Frontal cortex (tissue), 4 donors: Measurements from ENCODE around the gene ADAM17. TPM values are rescaled to one million over a fixed set of nuclear protein-coding genes. Genes with fewer than 3 reads are reported as not detected.
"Not testable (repeated sequence)": the region's sequence is repeated elsewhere in the genome, so short reads cannot be mapped to it uniquely, and the experiment has no call there.

Experiments
- DNase-seq, 2 donors: peaks; one replicate each; pipeline ENCODE4 v3.0.0; 2012; ENCODE audit warnings: low spot score in 2 of 2
- FAIRE-seq: peaks from 2 replicates; lab custom pipeline; 2012; peaks lifted over from hg19 to GRCh38; lab: Jason Lieb, UNC
- total RNA-seq: library from RNA; depleted of rRNA; stranded (reverse); fragments of >200 nt; gene quantifications from one replicate; pipeline ENCODE4 v1.2.3, GENCODE V29; 2014
- donor health status: control.
- donor health status: control.
- donor health status: control.

Gene ADAM17
- total RNA-seq, 1 donor from 2014 or later: 33.8 TPM

DNA sequence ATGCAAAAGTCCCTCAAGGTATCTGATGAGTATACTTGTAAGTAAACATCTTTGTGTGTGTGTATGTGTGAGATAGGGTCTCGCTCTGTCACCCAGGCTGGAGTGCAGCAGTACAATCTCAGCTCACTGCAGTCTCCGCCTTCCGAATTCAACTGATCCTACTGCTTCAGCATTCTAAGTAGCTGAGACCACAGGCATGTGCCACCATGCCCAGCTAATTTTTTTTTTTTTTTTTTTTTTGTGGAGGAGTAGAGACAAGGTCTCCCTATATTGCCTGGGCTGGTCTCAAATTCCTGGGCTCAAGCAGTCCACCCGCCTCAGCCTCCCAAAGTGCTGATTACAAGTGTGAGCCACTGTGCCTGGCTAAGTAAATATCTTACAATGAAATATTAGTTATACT, 23.2 kb downstream of the ADAM17 start:
- FAIRE-seq: no peak
- DNase-seq: no peak

DNA sequence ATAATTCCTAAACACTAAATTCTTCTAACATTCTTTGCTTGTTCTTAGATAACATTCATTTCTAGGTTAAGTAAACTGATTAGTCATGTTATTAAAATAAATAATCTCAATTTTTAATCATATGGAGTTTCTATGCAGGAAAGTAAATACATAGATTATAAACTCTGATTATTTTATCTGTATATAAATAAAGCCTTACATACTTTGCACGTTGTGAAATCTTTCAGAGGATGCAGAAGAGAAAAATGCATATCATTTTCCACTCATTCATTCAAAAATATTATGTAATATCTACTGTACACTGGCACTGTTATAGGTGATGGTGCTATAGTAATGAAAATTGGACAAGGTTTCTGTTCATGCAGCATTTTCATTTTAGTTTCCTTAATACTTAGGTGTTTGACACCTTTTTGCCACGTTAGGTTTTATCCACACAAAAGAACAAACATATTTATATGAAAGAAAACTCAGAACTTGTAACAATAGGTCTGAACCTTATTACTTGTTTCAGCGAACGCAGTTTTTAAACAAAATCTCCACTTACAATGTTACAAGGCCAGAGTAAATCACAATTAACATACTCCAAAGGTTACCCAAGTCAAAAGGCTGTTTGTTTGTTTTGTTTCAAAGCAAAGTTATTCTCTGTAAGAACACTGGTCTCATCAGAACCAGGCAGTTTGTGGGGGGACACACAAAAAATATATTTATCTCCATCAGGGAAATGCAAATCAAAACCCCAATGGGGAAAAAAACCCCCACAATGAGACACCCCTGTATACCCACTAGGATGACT, 27.4 kb downstream of the ADAM17 start:
- FAIRE-seq (no peak), DNase-seq (no peak)

DNA sequence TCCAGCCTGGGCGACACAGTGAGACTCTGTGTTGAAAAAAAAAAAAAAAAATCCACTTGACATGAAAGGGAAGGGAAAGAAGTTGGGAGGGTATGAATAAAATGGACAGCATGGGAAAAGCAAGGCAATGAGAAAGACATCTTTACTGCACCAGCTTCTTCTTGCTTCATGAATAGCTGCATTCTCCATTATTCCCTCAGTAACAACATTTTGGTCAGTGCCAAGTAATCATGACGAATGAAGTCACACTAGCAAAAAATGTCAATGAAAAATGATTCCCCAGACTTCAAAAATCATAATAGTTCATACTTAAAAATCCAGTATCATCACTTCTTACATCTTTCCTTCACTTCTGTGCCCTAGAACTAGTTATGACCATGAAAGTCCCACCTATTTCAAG, 30.4 kb downstream of the ADAM17 start:
- FAIRE-seq: peak; percentile 34
- no peak for DNase-seq

DNA sequence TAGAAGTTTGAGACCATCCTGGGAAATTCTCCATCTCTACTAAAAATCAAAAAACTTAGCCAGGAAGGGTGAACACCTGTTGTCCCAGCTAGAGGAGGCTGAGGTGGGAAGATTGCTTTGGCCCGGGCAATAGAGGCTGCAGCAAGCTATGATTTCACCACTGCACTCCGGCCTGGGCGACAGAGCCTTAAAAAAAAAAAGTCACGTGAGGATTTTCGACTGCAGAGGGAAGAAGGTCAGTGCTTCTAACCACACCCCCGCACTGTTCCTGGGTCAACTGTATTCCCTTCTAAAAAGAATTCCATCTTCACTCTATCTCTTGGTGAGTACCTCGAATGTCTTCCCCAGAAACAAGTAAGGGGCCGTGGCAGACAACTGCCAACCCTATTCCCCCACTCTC, 31.3 kb downstream of the ADAM17 start:
- FAIRE-seq: no peak
- DNase-seq: no peak

DNA sequence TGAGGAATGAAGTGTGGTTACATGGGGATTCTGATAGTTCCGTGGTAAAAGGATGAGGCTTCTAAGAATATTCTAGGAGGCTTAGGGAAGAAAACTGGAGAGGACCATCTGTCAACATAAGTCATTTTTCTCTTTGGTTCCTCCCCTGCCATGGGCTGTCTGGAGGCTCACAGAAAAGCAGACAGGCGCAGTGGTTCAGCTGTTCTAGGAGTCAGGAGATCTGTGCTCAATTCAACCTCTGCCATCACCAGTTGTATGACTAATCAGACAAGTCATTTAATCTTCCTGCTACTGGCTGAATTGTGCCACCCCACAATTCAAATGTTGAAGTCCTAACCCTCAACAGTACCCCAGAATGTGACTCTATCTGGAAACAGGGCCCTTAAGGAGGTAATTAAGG, 36.4 kb downstream of the ADAM17 start:
- no peak for DNase-seq
- FAIRE-seq: no peak

DNA sequence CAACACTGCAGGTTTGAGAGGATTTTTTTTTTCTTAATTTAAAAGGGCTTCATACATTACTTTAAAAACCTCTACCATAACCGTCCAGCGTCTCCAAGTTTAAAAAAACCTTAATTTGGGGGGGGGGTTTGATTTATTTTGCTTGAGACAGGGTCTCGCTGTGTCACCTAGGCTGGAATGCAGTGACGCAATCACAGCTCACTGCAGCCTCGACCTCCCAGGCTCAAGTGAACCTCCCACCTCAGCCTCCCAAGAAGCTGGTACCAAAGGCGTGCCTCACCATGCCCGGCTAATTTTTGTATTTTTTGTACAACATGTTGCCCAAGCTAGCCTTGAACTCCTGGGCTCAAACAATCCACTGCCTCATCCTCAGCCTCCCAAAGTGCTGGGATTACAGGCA, 36.9 kb downstream of the ADAM17 start:
- no peak for FAIRE-seq

DNA sequence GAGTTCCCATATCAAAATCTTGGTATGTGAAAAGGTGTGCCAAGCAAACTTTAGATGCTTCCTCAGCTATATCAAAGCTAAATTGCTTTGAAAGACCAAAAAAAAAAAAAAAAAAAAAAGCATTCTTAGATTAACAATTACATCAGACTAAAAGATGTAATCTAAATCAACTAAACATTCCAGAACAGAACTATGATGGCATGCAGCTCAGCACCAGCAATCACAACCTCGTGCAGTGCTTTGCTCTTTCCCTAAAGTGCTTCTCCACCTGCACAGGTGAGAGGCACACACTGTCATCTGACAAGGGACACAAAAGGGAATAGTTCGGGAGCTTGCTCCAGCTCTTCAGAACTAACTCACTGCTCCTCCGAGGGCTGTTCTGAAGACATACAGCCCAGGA, 37.5 kb downstream of the ADAM17 start:
- DNase-seq (no peak), FAIRE-seq (no peak)

More for the DNA sequence above, 36.9 kb downstream of the ADAM17 start:
- DNase-seq: no peak

DNA sequence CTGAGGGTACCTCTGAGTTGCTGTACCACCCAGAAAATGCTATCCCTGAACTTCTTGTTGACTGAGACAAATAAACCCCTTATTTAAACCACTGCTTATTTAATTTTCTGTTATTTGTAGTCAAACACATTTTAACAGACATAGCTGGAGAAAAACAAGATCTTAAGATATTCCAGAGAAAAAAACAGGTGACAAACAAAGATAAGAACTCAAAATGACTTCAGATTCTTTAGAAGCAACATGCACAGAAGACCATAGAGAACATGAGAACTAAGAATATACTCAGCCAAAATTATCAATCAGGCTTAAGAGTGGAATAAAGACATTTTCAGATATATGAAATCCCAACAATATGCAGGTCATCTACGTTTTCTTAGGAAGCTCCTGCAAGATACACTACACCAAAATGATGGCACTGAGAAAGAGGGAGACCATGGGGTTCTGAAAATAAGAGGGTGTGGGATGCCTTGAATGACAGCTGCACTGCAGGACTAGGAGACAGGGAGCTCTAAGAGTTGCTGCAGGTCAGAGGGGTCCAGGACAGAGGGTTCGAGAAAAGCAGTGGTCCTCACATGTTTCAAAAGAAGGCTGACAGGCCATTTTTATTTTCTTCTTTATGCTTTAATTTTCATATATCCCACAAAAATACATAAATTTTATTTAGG, 38.4 kb downstream of the ADAM17 start:
- DNase-seq (no peak), FAIRE-seq (no peak)

DNA sequence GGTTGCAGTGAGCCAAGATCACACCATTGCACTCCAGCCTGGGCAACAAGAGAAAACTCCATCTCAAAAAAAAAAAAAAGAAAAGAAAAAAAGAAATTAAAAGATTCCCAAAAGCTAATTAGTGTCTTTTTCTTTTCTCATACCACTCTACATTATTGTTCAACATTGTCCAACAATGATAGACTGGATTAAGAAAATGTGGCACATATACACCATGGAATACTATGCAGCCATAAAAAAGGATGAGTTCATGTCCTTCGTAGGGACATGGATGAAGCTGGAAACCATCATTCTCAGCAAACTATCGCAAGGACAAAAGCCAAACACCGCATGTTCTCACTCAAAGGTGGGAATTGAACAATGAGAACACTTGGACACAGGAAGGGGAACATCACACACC, 41.7 kb downstream of the ADAM17 start:
- DNase-seq, FAIRE-seq: not testable (repeated sequence)

DNA sequence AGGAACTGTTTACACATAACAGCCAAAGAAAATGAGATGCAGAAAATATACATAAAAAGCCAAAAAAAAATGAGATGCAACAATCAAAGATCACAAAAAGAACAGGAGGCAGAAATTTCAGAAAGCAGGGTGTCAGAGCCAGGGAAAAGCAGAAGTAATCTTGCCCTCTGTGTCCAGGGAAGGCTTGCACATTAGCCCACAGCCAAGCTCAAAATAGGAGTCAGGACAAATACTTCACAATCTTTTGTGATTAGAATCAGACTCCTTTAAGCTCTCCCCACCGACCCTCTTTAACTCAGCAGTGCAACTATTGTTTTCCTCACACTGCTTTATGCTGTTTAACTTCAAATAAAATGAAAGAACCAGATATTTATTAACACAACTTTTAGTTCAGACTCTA, 46.7 kb downstream of the ADAM17 start:
- DNase-seq (no peak), FAIRE-seq (no peak)

DNA sequence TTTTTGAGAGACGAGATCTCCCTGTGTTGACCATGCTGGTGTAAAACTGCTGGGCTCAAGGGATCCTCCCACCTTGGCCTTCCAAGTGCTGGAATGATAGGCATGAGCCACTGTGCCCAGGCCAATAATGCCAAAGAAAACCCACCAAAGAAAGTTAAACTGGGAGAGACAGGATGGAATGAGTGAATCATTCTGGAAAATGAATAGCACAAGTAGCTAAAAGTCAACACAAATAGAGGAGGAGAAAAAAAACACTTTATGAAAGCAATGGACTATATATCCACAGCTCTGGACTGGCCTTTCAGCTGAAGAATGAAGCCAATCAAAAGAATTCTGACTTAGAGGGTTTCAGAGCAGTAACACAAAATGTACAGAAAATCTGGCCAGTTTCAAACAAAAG, 57.4 kb downstream of the ADAM17 start:
- FAIRE-seq (no peak), DNase-seq (no peak)

DNA sequence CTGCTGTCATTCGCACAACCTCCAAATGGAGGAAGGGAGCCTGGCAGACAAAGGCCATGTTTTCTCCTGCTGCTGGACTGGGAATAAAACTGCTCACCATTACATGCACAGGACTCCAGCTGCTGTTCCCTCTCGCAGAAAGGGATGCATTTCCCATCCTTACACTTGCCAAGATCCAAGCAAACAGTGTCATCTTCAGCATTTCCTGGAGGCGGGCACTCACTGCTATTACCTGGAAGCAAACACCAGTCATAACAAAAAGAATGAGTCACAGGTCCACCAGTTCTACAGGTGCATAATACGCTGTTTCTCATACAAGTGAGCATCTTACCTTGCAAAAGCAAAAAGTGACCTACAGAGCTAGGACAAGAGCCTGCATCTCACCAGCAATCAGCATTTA, 58.6 kb downstream of the ADAM17 start:
- DNase-seq (no peak), FAIRE-seq (no peak)

DNA sequence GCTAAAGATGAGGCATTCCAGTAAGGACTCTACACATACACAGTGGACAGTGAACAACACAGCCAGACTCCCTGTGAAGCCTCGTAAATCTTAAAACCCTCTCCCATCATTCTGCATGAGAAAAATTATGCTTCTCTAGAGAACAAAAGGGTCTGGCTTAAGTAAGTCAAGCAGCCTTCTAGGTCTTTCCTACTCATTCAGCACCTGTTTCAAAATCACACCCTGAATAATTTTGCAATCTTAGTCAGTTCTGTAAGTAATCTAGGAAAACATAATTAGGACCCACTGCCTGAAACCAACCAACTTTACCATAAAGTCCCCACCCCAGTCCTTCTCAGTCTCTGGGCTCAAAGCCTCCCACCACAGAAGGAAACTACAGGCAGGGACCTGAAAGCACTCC, 61.5 kb downstream of the ADAM17 start:
- no peak for DNase-seq
- FAIRE-seq: no peak

DNA sequence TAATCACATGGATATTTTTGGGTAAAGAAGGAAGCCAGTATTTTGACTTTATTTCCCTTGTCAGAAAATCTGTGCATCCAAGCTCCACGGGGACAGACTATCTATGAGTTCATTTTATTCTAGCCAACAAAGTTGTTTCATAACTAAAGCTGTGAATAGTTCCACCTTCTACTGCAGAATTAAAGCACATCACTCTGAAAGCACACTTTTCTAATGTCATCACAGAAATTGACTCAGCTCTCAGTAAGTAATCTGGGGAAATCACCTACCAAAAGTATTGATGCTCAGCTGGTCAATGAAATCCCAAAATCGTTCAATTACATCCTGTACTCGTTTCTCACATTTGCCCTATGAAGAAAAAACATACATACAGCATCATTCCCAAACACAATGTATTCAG, 62.2 kb downstream of the ADAM17 start:
- DNase-seq: no peak

DNA sequence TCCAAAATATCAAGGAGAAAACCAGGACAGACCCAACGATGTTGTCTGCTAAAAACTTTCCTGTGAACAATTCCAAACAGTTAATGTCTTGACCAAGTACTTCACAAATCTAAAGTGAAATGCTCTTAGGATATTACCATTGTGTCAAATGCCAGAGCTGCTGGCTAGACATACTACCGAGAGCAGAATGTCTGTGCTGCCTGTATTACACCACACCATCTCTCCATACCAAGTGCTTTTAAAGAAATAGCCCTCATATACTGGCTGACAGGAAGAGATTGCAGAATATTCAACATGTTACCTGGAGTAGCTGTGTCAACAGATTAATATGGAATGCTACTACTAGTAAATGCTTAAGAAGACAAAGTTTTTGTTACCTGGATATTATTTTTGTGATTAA, 62.7 kb downstream of the ADAM17 start:
- FAIRE-seq (no peak), DNase-seq (no peak)

More for the DNA sequence above, 62.2 kb downstream of the ADAM17 start:
- FAIRE-seq: no peak

DNA sequence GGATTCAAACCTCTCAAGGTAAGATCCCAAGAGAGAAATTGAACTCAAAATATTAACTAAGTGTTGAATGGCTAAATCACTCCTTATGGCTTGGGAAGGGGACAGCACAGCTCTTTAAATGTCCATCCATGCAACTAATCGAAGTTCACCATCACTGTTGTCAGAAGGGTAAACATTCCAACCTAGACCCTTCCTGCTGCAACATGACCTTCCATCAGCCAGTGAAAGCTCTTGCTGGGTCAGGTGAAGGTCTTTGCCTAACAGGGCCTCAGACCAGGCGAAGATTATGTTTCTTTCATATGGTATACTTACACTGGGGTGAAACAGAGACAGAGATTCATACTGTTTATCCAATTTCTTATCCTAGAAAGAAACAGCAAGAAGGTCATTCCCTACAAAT, 64.8 kb downstream of the ADAM17 start:
- DNase-seq (no peak), FAIRE-seq (no peak)

DNA sequence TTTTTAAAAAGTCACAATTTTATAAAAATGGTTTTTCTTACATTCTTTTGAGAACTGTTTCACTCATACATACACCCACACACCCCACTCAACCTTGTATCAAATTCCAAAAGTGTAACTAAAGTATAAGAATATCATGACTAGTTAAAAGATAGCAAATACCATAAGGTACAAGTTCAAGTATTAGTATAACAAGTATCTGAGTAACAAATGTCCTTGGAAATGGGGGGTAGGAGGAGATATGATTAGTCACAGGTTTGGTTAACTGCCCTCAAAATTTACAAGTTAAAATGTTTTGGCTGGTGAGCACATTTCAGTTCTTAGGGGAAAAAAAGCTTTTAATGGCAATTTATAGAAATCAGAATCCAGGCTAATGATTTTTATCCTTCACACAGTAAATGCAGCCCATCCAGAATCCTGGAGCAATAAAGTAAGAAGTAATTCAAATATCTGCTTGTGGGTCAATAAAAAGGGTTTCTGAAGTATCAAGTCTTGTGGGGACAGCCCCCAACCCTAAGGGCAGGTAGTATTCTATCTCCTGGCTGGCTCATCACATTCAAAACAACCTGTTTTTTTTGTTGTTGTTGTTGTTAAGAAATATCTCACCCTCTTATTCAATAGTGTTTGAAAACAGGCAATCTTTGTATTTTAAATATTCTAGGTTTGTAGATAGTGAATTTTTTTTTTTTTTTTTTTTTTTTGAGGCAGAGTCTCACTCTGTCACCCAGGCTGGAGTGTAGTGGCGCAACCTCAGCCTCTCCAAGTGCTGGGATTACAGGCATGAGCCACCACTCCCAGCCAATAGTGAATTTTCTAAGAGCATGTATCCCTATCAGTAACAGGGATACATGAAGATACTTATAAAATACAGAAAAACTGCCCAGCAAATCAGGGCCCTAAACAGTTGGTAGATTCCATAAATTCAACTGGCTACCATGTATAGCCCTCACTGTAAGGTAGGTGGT, 66.8 kb downstream of the ADAM17 start:
- FAIRE-seq: no peak
- DNase-seq: no peak

DNA sequence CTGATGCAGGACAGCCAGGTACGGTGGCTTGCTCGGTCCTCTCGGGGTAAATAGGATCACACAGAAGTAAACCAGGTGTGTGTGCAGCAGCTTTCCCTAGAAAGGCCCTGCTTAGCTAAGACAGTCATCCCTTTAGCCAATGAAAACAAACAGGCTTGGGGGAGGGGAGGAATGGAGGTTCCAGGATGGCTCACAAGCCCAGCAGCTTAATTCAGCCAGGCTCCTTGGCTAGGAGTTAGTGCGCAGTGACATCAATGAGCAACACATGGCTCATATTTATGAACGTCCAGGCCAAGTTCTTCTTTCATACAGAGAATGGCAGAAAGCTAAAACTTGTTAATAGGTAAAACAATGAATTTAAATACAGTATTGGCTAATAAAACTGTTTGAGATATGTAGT, 71.1 kb downstream of the ADAM17 start:
- no peak for FAIRE-seq
- no peak for DNase-seq

DNA sequence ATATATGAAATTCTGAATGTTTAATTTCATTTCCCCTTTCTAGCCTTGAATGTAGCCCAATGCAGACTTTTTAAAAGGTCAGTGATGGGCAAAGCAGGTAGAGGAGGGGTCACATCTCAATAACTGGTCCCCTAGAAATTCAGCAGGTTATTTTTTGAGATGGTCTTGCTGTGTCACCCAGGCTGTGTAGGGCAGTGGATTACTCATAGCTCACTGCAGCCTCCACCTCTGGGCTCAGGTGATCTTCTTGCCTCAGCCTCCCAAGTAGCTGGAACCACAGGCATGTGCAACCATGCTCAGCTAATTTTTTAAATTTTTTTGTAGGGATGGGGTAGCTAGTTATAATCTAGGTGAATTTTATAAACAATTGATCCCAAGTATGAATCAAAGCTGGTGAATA, 72.5 kb downstream of the ADAM17 start:
- FAIRE-seq (no peak), DNase-seq (no peak)

DNA sequence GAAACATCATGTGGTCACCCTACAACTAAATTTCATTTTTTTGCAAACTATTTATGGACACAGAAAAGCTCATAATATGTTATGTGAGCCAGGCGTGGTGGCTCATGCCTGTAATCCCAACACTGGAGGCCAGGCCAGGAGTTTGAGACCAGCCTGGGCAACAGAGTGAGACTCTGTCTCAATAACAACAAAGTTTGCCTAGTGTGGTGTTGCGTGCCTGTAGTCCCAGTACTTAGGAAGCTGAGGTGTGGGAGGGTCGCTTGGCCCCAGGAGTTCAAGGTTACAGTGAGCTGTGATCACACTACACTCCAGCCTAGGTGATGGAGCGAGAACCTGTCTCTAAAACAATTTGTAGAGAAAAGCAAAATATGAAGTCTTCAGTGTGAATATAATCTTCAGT, 75.5 kb downstream of the ADAM17 start:
- no peak for FAIRE-seq
- DNase-seq: no peak

DNA sequence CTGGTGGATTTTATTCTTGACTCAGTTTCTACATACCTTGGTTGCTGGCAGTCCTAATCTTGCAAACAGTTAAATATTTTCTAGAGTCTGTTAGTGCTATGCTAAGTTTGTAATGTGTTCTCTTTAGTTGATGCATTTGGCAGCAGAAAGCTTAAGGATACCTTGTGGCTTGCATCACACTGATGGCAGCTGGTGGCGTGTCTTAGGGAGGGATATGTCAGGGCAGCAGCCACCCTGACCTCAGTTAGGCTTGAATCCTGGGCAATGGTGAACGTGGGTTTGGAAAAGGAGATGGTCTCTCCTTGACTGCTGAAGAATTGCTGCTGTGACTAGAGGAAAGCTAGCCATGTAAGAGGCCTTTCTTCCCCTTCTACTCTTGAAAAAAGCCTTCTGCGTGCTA, 77.1 kb downstream of the ADAM17 start:
- no peak for FAIRE-seq

More for the DNA sequence above, 77.1 kb downstream of the ADAM17 start:
- no peak for DNase-seq
